Smooth muscle cell (in vitro differentiated cells): ENCODE measurements around the gene DHRS7B. TPM values are rescaled to one million over a fixed set of nuclear protein-coding genes. Genes with fewer than 3 reads are reported as not detected.

Source experiments
- DNase-seq: peaks from one replicate; lab custom pipeline; 2025; ENCODE audit not compliant: unreplicated experiment; lab: John Stamatoyannopoulos, UW
- H2AFZ ChIP-seq: fragments of 200-600 bp; sonication (generic); 2 replicates; pipeline ENCODE4 v1.6.0; 2016; ENCODE audit warnings: antibody characterized with exemption, low read depth, mild to moderate bottlenecking
- H3F3A ChIP-seq: fragments of 200-600 bp; sonication (generic); 2 replicates; pipeline ENCODE4 v1.6.0; 2017; ENCODE audit warnings: antibody characterized with exemption, low read depth
- H3K27ac ChIP-seq: fragments of 200-600 bp; sonication (generic); 2 replicates; pipeline ENCODE4 v1.5.1; 2016; ENCODE audit warnings: low read depth, mild to moderate bottlenecking
- H3K27me3 ChIP-seq: fragments of 200-600 bp; sonication (generic); 2 replicates; pipeline ENCODE4 v1.6.1; 2016; ENCODE audit warnings: low read depth, mild to moderate bottlenecking
- H3K36me3 ChIP-seq: fragments of 200-600 bp; sonication (generic); 2 replicates; pipeline ENCODE4 v1.5.1; 2016; ENCODE audit warnings: low read depth
- H3K4me1 ChIP-seq: fragments of 200-600 bp; sonication (generic); 2 replicates; pipeline ENCODE4 v1.5.1; 2016; ENCODE audit warnings: low read depth
- H3K4me2 ChIP-seq: fragments of 200-600 bp; sonication (generic); 2 replicates; pipeline ENCODE4 v1.6.0; 2016; ENCODE audit warnings: mild to moderate bottlenecking
- H3K4me3 ChIP-seq: fragments of 200-600 bp; sonication (generic); 2 replicates; pipeline ENCODE4 v1.5.1; 2016; ENCODE audit warnings: mild to moderate bottlenecking
- H3K79me2 ChIP-seq: fragments of 200-600 bp; sonication (generic); 2 replicates; pipeline ENCODE4 v1.6.0; 2016; ENCODE audit warnings: low read depth, mild to moderate bottlenecking
- H3K9ac ChIP-seq: fragments of 200-600 bp; sonication (generic); 2 replicates; pipeline ENCODE4 v1.6.0; 2016; ENCODE audit warnings: low read depth
- H3K9me3 ChIP-seq: fragments of 200-600 bp; sonication (generic); replicated peaks from 2 replicates; pipeline ENCODE4 v1.5.1; 2016; ENCODE audit warnings: low read depth
- H4K20me1 ChIP-seq: fragments of 200-600 bp; sonication (generic); 2 replicates; pipeline ENCODE4 v1.6.0; 2016; ENCODE audit warnings: low read depth
- WGBS: methylation state at CpG from one replicate; pipeline ENCODE4 v1.1.7; 2016; ENCODE audit warnings: low lambda C conversion rate; 5-methylcytosine and 5-hydroxymethylcytosine counted together
- polyA plus RNA-seq: library from polyadenylated mRNA; unstranded; fragments of >200 nt; fragmentation: Nextera tagmentation; extraction: Ambion mirVana; gene quantifications from 2 replicates; pipeline ENCODE4 v1.2.1, GENCODE V29; 2016
- total RNA-seq: library from RNA; depleted of rRNA; stranded (reverse); fragments of >200 nt; gene quantifications from 2 replicates; pipeline ENCODE4 v1.2.3, GENCODE V29; 2014
- TF ChIP-seq, protein P1 (sequence below): fragments of 200-600 bp; sonication (generic); IDR thresholded peaks from 2 replicates; pipeline ENCODE4 v1.5.1; 2017; ENCODE audit warnings: borderline replicate concordance, mild to moderate bottlenecking, antibody characterized with exemption; ENCODE audit not compliant: insufficient read depth, poor library complexity, severe bottlenecking

Gene DHRS7B
- total and polyA plus RNA-seq, 2 experiments from 2014 or later, result 30.0 to 32.5 TPM

DNA sequence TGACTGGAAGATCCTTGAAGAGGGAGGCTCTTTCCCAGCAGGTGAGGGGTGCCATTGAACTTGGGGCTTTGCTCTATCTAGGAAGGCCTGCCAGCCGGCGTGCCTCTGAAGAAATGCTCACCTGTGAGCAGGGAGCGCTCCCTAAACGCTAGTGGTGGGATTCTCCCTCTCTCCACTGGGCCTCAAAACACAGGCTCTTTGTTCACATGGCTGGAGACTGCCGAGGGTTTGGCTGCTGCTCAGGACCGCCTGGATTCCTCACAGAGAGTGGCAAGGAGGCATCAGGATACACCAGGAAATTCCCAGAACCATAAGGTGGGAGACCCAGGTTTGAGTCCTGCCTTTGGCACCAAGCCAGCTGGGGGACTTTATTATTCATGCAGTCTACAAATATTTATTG lies 104.8 kb downstream of the DHRS7B start:
- no peak overlapping the region for H3K27ac ChIP-seq
- H3K4me3 ChIP-seq, result no peak overlapping the region
- H3K4me1 ChIP-seq, result no peaks in the 10 kb centered on the region
- WGBS, result 86% methylated on average over 6 of the region's 6 CpGs
- H3K9me3 ChIP-seq, result no peaks in the 10 kb centered on the region
- H3K4me2 ChIP-seq, result no peak overlapping the region
- H3K79me2 ChIP-seq, result no peaks in the 10 kb centered on the region
- TF ChIP-seq, protein P1, sequence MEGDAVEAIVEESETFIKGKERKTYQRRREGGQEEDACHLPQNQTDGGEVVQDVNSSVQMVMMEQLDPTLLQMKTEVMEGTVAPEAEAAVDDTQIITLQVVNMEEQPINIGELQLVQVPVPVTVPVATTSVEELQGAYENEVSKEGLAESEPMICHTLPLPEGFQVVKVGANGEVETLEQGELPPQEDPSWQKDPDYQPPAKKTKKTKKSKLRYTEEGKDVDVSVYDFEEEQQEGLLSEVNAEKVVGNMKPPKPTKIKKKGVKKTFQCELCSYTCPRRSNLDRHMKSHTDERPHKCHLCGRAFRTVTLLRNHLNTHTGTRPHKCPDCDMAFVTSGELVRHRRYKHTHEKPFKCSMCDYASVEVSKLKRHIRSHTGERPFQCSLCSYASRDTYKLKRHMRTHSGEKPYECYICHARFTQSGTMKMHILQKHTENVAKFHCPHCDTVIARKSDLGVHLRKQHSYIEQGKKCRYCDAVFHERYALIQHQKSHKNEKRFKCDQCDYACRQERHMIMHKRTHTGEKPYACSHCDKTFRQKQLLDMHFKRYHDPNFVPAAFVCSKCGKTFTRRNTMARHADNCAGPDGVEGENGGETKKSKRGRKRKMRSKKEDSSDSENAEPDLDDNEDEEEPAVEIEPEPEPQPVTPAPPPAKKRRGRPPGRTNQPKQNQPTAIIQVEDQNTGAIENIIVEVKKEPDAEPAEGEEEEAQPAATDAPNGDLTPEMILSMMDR, result no peak
- no peak for DNase-seq
- no peaks in the 10 kb centered on the region for H3K36me3 ChIP-seq
- H3K9ac ChIP-seq, result no peak overlapping the region
- H4K20me1 ChIP-seq, result no peaks in the 10 kb centered on the region
- no peak overlapping the region for H2AFZ ChIP-seq
- H3K27me3 ChIP-seq, result no peaks in the 10 kb centered on the region
- H3F3A ChIP-seq, result no peaks in the 10 kb centered on the region

DNA sequence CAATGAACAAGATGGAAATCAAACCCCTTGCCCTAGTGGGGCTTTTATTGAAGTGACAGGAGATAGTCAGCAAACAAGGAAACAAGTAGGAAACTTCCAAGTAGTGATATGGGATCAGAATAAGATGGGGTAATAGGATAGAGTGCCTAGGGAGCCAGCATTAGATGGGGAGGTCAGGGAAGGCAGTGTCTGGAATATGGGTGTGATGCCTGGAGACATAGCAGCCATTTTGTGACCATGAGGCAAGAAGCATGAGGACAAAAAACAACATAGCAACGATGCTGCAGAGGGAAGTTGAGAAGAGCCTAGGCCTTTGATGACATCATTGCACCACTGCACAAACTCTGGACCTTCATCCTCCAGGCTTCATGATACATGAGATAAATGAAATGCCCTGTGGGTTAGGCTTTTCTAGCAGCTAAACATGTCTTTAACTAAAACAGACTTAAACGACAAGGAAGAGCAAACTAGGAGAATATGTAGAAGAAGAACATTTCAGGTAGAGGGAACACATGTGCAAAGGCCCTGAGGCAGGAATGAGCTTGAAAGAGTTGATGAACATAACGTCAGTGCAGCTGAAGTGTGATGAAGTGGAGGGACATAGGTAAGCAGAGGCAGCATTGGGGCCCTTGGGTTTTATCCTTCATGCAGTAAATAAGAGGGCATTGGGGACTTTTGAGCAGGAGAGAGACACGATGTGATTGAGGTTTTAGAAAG lies 105.4 kb downstream of the DHRS7B start:
- Histone ChIP-seq H3K79me2 (no peaks in the 10 kb centered on the region), H3K9me3 (no peaks in the 10 kb centered on the region), H3K27me3 (no peaks in the 10 kb centered on the region), H3K4me1 (no peaks in the 10 kb centered on the region), H3F3A (no peaks in the 10 kb centered on the region), H3K4me3 (no peak overlapping the region), H3K9ac (no peak overlapping the region), H3K27ac (no peak overlapping the region), H3K4me2 (no peak overlapping the region), H3K36me3 (no peaks in the 10 kb centered on the region), H2AFZ (no peak overlapping the region), H4K20me1 (no peaks in the 10 kb centered on the region)
- DNase-seq, result no peak
- 96% methylated on average over 4 of the region's 4 CpGs for WGBS
- TF ChIP-seq, protein P1, result no peak

DNA sequence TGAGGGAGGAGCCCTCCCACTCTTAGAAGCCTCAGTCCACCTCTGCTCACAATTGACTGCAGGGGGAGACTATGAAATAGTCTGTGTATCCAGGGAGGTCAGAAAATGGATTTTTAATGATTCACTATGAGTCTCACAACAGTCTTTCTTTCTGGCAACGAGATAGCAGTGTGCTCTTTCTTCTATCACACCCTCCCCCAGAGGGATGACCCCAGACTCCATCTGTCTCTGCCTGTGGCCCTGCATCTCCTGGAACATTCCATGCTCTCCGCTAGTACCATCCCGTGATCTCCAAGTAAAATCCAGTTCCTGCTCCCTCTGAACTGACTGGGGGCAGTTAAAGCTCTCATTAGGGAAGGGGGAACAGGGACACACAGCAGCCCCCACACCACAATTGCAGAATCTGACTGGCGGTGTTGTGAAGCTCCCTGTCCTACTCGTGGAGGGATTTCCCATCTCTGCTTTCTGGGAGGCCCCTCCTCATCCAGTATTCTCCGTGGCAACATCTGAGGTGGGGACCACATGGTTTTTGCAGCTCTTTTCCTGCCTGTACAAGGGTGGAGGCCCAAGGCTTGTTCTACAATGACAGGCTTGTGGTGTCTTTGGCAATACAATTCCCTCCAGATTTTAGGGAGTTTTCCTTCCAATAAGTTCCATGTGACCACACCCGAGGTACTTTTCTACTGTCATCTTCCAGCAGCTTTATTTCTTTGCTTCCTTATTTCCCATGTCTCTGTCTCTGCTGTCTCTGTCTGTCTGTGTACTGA lies 107.0 kb downstream of the DHRS7B start:
- Histone ChIP-seq H3K9ac (no peak overlapping the region), H3K9me3 (no peaks in the 10 kb centered on the region), H3K4me3 (no peak overlapping the region), H3K36me3 (no peaks in the 10 kb centered on the region), H2AFZ (no peak overlapping the region), H3K27ac (no peak overlapping the region), H3K4me2 (no peak overlapping the region), H3K27me3 (no peaks in the 10 kb centered on the region), H3K4me1 (no peaks in the 10 kb centered on the region), H3F3A (no peaks in the 10 kb centered on the region), H4K20me1 (no peaks in the 10 kb centered on the region), H3K79me2 (no peaks in the 10 kb centered on the region)
- WGBS, result 87% methylated on average over 7 of the region's 7 CpGs
- TF ChIP-seq, protein P1, result no peak
- DNase-seq, result no peak

DNA sequence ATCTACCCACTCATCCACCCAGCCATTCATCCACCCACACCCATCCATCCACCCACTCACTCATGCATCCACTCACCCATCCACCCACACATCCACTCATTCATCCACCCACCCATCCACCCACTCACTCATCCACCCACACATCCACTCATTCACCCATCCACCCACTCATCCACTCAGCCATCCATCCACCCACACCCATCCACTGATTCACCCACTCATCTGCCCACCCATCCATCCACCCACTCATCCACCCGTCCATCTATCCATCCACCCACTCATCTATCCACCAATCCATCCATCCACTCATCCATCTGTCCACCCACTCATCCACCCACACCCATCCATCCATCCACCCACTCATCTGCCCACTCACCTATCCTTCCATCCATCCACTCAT lies 109.2 kb downstream of the DHRS7B start:
- TF ChIP-seq, protein P1, result no peak
- Histone ChIP-seq H4K20me1 (peaks cover 2% of the 10 kb centered on the region), H3K79me2 (no peaks in the 10 kb centered on the region), H3K27ac (no peak overlapping the region), H3K9ac (no peak overlapping the region), H3K4me2 (no peak overlapping the region), H3K4me1 (no peaks in the 10 kb centered on the region), H3K9me3 (no peaks in the 10 kb centered on the region), H2AFZ (no peak overlapping the region), H3K27me3 (no peaks in the 10 kb centered on the region), H3F3A (no peaks in the 10 kb centered on the region), H3K36me3 (no peaks in the 10 kb centered on the region), H3K4me3 (no peak overlapping the region)
- no peak for DNase-seq
- 89% methylated on average over 1 of the region's 1 CpG for WGBS
